ENCODE measurements around the gene SLC38A11.

DNA sequence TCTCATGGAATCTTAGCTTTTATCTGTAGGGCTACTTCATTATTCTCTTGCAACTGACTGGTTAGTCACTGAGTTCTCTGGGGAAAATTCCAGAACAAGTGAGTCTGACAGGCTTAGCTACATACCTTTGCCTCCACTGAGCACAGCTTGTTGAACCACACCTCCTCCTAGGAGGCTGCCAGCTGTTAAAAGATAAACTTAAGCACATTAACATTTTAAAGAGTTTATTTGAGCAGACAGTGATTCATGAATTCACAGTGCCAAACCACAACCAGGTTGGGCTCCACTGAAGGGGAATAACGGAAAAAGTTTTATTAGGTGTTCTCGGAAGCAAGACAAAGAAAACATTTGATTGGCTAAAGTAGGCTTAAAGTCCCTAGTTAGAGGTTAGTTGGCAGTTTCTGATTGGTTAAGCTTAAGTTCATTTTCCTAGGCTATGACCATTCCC lies 12.5 kb upstream of the SLC38A11 start:
- no peak for TF ChIP-seq POLR2AphosphoS5 (IDR thresholded peaks at IDR 0.05; ENCODE audit: low read depth, low read length)
- TF ChIP-seq TAF1 (IDR thresholded peaks at IDR 0.05; ENCODE audit: borderline replicate concordance, low read depth, low read length): no peak

Measured in GM12892 (cell line).